ENCODE measurements around the gene SELENBP1.
"Not testable (repeated sequence)": the region's sequence is repeated elsewhere in the genome, so short reads cannot be mapped to it uniquely, and the experiment has no call there.

Gene SELENBP1

GRCh38 chr1:151377150-151377884 lies 4.8 kb upstream of the SELENBP1 start:
- no peak for DNase-seq

- no peak for DNase-seq
These were observed 691 bp upstream of the SELENBP1 start for GRCh38 chr1:151373196-151373595.

GRCh38 chr1:151371370-151372057 lies 991 bp downstream of the SELENBP1 start:
- DNase-seq, result peak; percentile 89

GRCh38 chr1:151370211-151370911 lies 2.1 kb downstream of the SELENBP1 start:
- DNase-seq, result no peak

GRCh38 chr1:151369621-151370048 lies 2.9 kb downstream of the SELENBP1 start:
- no peak for DNase-seq

GRCh38 chr1:151369302-151369610 lies 3.2 kb downstream of the SELENBP1 start:
- DNase-seq, result no peak

GRCh38 chr1:151368393-151369301 lies 3.9 kb downstream of the SELENBP1 start:
- peak; percentile 57 for DNase-seq

GRCh38 chr1:151367658-151368392 lies 4.7 kb downstream of the SELENBP1 start:
- no peak for DNase-seq

GRCh38 chr1:151364996-151365395 lies 7.5 kb downstream of the SELENBP1 start:
- no peak for DNase-seq

- DNase-seq, result no peak
These were observed 10.0 kb downstream of the SELENBP1 start for GRCh38 chr1:151362308-151363155.

- DNase-seq, result no peak
These were observed 10.6 kb downstream of the SELENBP1 start for GRCh38 chr1:151361883-151362282.

- no peak for DNase-seq
These were observed 15.8 kb downstream of the SELENBP1 start for GRCh38 chr1:151356696-151357095.

- DNase-seq, result no peak
These were observed 20.3 kb downstream of the SELENBP1 start for GRCh38 chr1:151352021-151352718.

GRCh38 chr1:151350323-151350722 lies 22.2 kb downstream of the SELENBP1 start:
- not testable (repeated sequence) for DNase-seq

GRCh38 chr1:151347523-151348246 lies 24.8 kb downstream of the SELENBP1 start:
- DNase-seq, result no peak

- peak; percentile 93 for DNase-seq
These were observed 25.6 kb downstream of the SELENBP1 start, which contains the start of gene RFX5 for GRCh38 chr1:151346769-151347522. TSS of gene RFX5 (minus strand) at chr1:151347252. CDS start at chr1:151346320, 932 bp downstream.

- no peak for DNase-seq
These were observed 26.3 kb downstream of the SELENBP1 start for GRCh38 chr1:151346082-151346768.

- no peak for DNase-seq
These were observed 28.2 kb downstream of the SELENBP1 start for GRCh38 chr1:151344291-151344690.
